Epithelial cell of esophagus (primary cell): ENCODE data around the gene RPS28.

Source experiments
- DNase-seq: peaks from one replicate; pipeline ENCODE4 v3.0.0; 2010; ENCODE audit warnings: low read depth
- H3K4me3 ChIP-seq: 2 replicates; pipeline ENCODE4 v1.5.1; 2011; ENCODE audit warnings: mild to moderate bottlenecking, low read length, control low read depth
- CTCF ChIP-seq: IDR thresholded peaks from 2 replicates; pipeline ENCODE4 v1.5.1; 2011; ENCODE audit warnings: low read depth, mild to moderate bottlenecking, low read length, control low read depth, inconsistent platforms; ENCODE audit not compliant: insufficient read depth; ENCODE audit errors: missing control alignments

The RPS28 gene

GRCh38 chr19:8363803-8364771 is 42.8 kb downstream of the RPS28 start, which contains the start of gene ANGPTL4:
ANGPTL4 (plus strand) TSS chr19:8364155; CDS start chr19:8364322, 167 bp downstream.
- peak; percentile 3 for TF ChIP-seq CTCF
- peak within 1 kb of the TSS; percentile 62 for H3K4me3 ChIP-seq
- peak; percentile 80 for DNase-seq

- no peak overlapping the region for H3K4me3 ChIP-seq
- no peak for TF ChIP-seq CTCF
- no peak for DNase-seq
These were observed 44.9 kb downstream of the RPS28 start for GRCh38 chr19:8366121-8366581.

GRCh38 chr19:8366961-8367326 is 45.6 kb downstream of the RPS28 start:
- no peak overlapping the region for H3K4me3 ChIP-seq
- no peak for DNase-seq
- TF ChIP-seq CTCF: no peak

- TF ChIP-seq CTCF: no peak
- H3K4me3 ChIP-seq: no peak overlapping the region
- peak; percentile 95 for DNase-seq
These were observed 46.2 kb downstream of the RPS28 start for GRCh38 chr19:8367327-8368001.

GRCh38 chr19:8370176-8371010 is 49.1 kb downstream of the RPS28 start:
- TF ChIP-seq CTCF: no peak
- no peak overlapping the region for H3K4me3 ChIP-seq
- no peak for DNase-seq

- no peak for TF ChIP-seq CTCF
- DNase-seq: no peak
- H3K4me3 ChIP-seq: no peak overlapping the region
These were observed 49.9 kb downstream of the RPS28 start for GRCh38 chr19:8371011-8371804.
